CD4-positive, CD25-positive, alpha-beta regulatory T cell (primary cell): ENCODE measurements around the gene AOPEP. TPM values are rescaled to one million over a fixed set of nuclear protein-coding genes. Genes with fewer than 3 reads are reported as not detected.

Experiments
- ATAC-seq, 2 donors: fragments of 150-1000 bp; cut with Tn5 transposase; one replicate each; pipeline ENCODE4 v1.10.0; 2021; ENCODE audit warnings: low read depth in 2 of 2, moderate number of reproducible peaks in 2 of 2, moderate library complexity in 1 of 2
- DNase-seq, 3 donors: peaks; one replicate each; pipeline versions ENCODE4 v3.0.0 to v3.0.0-alpha.2; 2012 to 2022; ENCODE audit warnings: mixed read lengths in 1 of 3
- H3K27ac ChIP-seq: one replicate; pipeline ENCODE4 v1.7.0; 2013; ENCODE audit warnings: mild to moderate bottlenecking, low read length; ENCODE audit not compliant: insufficient read depth, poor library complexity, severe bottlenecking
- H3K27me3 ChIP-seq: one replicate; pipeline ENCODE4 v1.7.0; 2013; ENCODE audit warnings: low read length; ENCODE audit not compliant: control insufficient read depth, insufficient read depth
- H3K36me3 ChIP-seq: one replicate; pipeline ENCODE4 v1.7.0; 2013; ENCODE audit warnings: mild to moderate bottlenecking, low read length, moderate library complexity; ENCODE audit not compliant: control insufficient read depth, insufficient read depth
- H3K4me1 ChIP-seq: 2 replicates; pipeline ENCODE4 v1.7.0; 2013; ENCODE audit warnings: mild to moderate bottlenecking, low read length; ENCODE audit not compliant: insufficient read depth, control insufficient read depth, poor library complexity, severe bottlenecking
- H3K4me3 ChIP-seq: one replicate; pipeline ENCODE4 v1.7.0; 2013; ENCODE audit warnings: low read depth, mild to moderate bottlenecking, low read length, moderate library complexity
- H3K9me3 ChIP-seq, 2 experiments: 1 replicate in 1 of 2; 2 replicates in 1 of 2; pipeline ENCODE4 v1.7.0; 2013; ENCODE audit warnings: low read length in 2 of 2, mild to moderate bottlenecking in 1 of 2, moderate library complexity in 1 of 2; ENCODE audit not compliant: control insufficient read depth in 2 of 2
- H3K27ac Mint-ChIP-seq, 3 donors: one replicate each; pipeline ENCODE4 v1.8.0; 2020 to 2022; ENCODE audit warnings: mild to moderate bottlenecking in 3 of 3, mixed read lengths in 3 of 3, moderate library complexity in 2 of 3
- H3K27me3 Mint-ChIP-seq: one replicate; pipeline ENCODE4 v1.8.0; 2022; ENCODE audit warnings: mild to moderate bottlenecking, mixed read lengths
- H3K36me3 Mint-ChIP-seq: one replicate; pipeline ENCODE4 v1.8.0; 2020; ENCODE audit warnings: mixed read lengths
- H3K4me1 Mint-ChIP-seq, 4 donors: one replicate each; pipeline ENCODE4 v1.8.0; 2020 to 2022; ENCODE audit warnings: mixed read lengths in 4 of 4, mild to moderate bottlenecking in 1 of 4
- H3K4me3 Mint-ChIP-seq, 4 donors: one replicate each; pipeline ENCODE4 v1.8.0; 2020 to 2022; ENCODE audit warnings: mild to moderate bottlenecking in 4 of 4, mixed read lengths in 4 of 4, moderate library complexity in 3 of 4
- H3K9me3 Mint-ChIP-seq, 7 donors: one replicate each; pipeline ENCODE4 v1.8.0; 2020 to 2022; ENCODE audit warnings: mixed read lengths in 7 of 7, mild to moderate bottlenecking in 3 of 7, moderate library complexity in 2 of 7
- polyA plus RNA-seq, 4 donors: library from polyadenylated mRNA; unstranded; fragments of 300-500 nt; fragmentation: Illumina TruSeq; gene quantifications; one replicate each; pipeline ENCODE4 v1.2.3, GENCODE V29; 2021
- total RNA-seq: library from RNA; stranded (reverse); gene quantifications from one replicate; pipeline ENCODE4 v1.2.3, GENCODE V29; 2022

The AOPEP gene
- total and polyA plus RNA-seq, 5 donors from 2014 or later: 4.6 to 12.9 (median 6.4) TPM

DNA sequence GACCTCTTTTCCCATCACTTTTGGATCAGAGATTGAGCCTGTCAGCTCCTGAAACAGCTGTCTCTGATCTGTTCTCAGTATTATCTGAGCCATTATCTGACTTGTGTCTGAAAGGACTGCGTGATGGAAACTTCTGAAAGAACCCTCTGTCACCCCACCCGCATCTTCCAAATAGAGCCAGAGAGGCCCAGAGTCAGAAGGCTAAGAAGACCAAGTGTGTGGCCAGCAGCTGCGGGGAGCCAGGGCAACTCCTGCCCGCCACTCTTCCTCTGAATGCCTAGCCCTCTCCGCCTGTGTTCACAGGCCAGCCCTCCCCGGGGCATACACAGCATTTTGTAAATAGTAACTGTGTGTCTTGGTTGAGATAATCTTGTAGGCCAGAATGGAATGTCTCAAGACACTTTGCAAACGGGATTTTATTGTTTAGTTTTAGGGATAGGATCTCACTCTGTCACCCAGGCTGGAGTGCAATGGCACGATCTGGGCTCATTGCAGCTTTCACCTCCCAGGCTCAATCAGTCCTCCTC is 92.7 kb downstream of the AOPEP start:
- peaks cover 0 to 5% (median 2%) of the 10 kb centered on the region in 4 donors for H3K4me1 Mint-ChIP-seq
- Histone ChIP-seq H3K9me3 (no peaks in the 10 kb centered on the region), H3K36me3 (peaks cover 5% of the 10 kb centered on the region), H3K27me3 (no peaks in the 10 kb centered on the region), H3K4me1 (no peaks in the 10 kb centered on the region), H3K27ac (no peak overlapping the region), H3K4me3 (no peak overlapping the region)
- H3K4me3 Mint-ChIP-seq: no peak overlapping the region
- H3K27ac Mint-ChIP-seq: peak overlapping the region in 1 of 3 donors; percentile 58
- H3K9me3 Mint-ChIP-seq: peaks cover 0 to 2% (median 0%) of the 10 kb centered on the region in 7 donors
- H3K27me3 Mint-ChIP-seq: no peaks in the 10 kb centered on the region
- ATAC-seq: no peak
- peaks cover 35% of the 10 kb centered on the region for H3K36me3 Mint-ChIP-seq
- no peak for DNase-seq

DNA sequence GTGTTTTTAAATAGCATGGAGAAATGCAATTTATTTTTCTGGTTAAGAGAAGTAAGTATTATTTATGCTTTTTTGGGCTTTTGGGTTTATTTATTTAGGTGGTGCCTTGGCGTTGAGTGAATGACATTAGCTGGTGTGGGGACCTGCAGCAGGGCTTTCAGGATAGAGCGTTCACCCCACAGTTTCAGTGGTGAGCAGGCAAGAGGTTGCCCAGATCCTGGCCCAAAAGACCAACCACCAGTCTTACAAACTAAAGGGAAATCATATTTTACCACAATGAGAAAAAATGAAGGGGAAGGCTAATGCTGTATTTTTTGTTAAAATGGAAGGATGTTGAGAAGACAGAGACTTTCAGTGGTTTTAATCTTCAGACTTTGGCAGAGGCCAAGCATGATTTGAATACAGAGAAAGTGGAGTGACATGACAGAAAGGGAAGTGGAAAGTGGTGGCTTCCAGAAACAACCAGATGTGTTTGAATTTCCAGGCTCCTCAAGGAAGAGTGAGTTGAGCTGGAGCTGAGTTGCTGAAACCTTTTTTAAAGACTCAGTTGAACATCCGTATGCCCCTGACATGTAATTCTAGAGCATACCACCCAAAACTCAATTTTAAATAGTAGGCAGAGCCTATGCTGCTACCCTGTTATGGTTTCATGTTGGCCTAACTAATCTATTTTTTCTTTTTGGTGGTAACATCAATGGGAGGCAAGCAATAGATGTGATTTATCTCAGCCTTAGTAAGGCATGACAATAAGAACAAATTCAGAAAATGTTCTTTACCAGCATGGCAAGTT is 94.8 kb downstream of the AOPEP start:
- no peak overlapping the region for H3K27ac ChIP-seq
- Mint-ChIP-seq H3K4me1 (peaks cover 0 to 7% (median 2%) of the 10 kb centered on the region in 4 donors), H3K4me3 (no peak overlapping the region), H3K27me3 (no peaks in the 10 kb centered on the region), H3K27ac (peak overlapping the region in 2 of 3 donors; percentile 37 to 64), H3K9me3 (peaks cover 0 to 2% (median 0%) of the 10 kb centered on the region in 7 donors), H3K36me3 (peaks cover 28% of the 10 kb centered on the region)
- no peaks in the 10 kb centered on the region for H3K9me3 ChIP-seq
- H3K36me3 ChIP-seq: peaks cover 5% of the 10 kb centered on the region
- no peaks in the 10 kb centered on the region for H3K4me1 ChIP-seq
- no peaks in the 10 kb centered on the region for H3K27me3 ChIP-seq
- ATAC-seq (no peak), DNase-seq (no peak)
- H3K4me3 ChIP-seq: no peak overlapping the region

DNA sequence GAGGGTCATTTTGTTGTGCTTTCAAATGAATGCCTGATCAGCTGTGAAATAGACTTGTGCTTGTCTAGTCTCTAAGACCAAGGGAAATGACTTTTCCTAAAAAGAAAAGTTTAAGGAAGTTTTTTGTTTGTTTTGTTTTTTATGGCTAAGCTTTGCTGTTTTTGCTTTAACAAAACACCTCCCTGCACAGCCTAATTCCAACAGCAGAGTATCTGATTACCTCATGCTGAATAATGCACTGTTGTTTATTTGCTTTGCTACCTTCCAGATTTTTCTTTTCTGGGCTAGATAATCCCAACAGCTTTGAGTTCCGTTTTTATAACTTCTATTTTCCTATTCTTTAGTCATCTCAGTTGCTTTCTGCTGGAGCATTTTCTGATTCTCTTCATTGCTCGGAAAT is 95.8 kb downstream of the AOPEP start:
- H3K4me3 Mint-ChIP-seq: no peak overlapping the region
- no peak for ATAC-seq
- no peak overlapping the region for H3K4me3 ChIP-seq
- H3K27ac Mint-ChIP-seq: no peak overlapping the region
- no peaks in the 10 kb centered on the region for H3K9me3 ChIP-seq
- peaks cover 0 to 10% (median 2%) of the 10 kb centered on the region in 4 donors for H3K4me1 Mint-ChIP-seq
- no peaks in the 10 kb centered on the region for H3K27me3 Mint-ChIP-seq
- no peaks in the 10 kb centered on the region for H3K27me3 ChIP-seq
- DNase-seq: no peak
- peaks cover 5% of the 10 kb centered on the region for H3K36me3 ChIP-seq
- H3K36me3 Mint-ChIP-seq: peaks cover 26% of the 10 kb centered on the region
- no peaks in the 10 kb centered on the region for H3K4me1 ChIP-seq
- peaks cover 0 to 3% (median 0%) of the 10 kb centered on the region in 7 donors for H3K9me3 Mint-ChIP-seq
- H3K27ac ChIP-seq: no peak overlapping the region

DNA sequence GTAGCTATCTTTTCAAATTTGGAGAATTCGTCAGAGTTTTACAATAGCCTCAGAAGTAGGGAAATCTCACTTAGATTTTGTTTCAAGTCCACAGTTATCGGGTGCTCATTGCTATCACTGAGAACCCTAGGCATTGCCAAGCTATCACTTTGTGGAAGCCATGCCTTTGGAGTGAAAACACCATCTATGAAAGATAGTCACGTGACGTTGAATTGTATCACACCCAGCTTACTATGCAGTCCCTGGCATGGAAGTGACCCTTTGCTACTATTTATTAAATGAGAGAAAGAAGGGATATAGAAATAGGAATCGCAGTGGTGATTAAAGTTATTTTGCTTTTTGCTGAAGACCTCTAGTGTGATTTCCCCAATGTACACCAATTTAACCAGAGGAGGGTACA is 97.2 kb downstream of the AOPEP start:
- no peak overlapping the region for H3K4me3 Mint-ChIP-seq
- peaks cover 0 to 13% (median 6%) of the 10 kb centered on the region in 4 donors for H3K4me1 Mint-ChIP-seq
- Histone ChIP-seq H3K4me1 (no peaks in the 10 kb centered on the region), H3K27me3 (no peaks in the 10 kb centered on the region), H3K9me3 (no peaks in the 10 kb centered on the region), H3K27ac (no peak overlapping the region), H3K36me3 (no peaks in the 10 kb centered on the region), H3K4me3 (no peak overlapping the region)
- peaks cover 0 to 3% (median 0%) of the 10 kb centered on the region in 7 donors for H3K9me3 Mint-ChIP-seq
- no peaks in the 10 kb centered on the region for H3K27me3 Mint-ChIP-seq
- H3K36me3 Mint-ChIP-seq: peaks cover 19% of the 10 kb centered on the region
- ATAC-seq (no peak), DNase-seq (no peak)
- no peak overlapping the region for H3K27ac Mint-ChIP-seq

DNA sequence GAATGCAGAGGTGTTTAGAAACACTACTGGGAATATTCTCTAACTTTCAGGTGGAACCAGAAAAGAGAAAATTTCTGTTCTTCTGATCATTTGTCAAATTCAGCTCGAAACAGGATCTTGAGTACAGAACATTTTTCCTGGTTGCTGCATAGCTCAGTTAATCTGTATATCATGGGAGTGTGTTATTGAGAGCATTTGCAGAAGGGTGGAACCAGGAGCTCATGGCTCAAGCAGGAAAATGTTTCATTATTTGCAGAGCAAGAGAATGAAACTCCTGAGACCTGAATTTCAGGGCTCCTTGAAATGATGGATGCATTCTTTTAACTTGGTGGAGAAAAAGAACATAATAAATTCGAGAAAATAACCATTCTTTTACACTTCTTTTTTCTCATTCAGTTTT is 97.9 kb downstream of the AOPEP start:
- no peak for ATAC-seq
- H3K27me3 Mint-ChIP-seq: no peaks in the 10 kb centered on the region
- no peak overlapping the region for H3K27ac ChIP-seq
- H3K4me3 ChIP-seq: no peak overlapping the region
- peaks cover 19% of the 10 kb centered on the region for H3K36me3 Mint-ChIP-seq
- no peak overlapping the region for H3K4me3 Mint-ChIP-seq
- no peak for DNase-seq
- H3K4me1 Mint-ChIP-seq: peaks cover 0 to 13% (median 6%) of the 10 kb centered on the region in 4 donors
- peaks cover 0 to 3% (median 0%) of the 10 kb centered on the region in 7 donors for H3K9me3 Mint-ChIP-seq
- no peak overlapping the region for H3K27ac Mint-ChIP-seq
- no peaks in the 10 kb centered on the region for H3K4me1 ChIP-seq
- H3K36me3 ChIP-seq: no peaks in the 10 kb centered on the region
- H3K9me3 ChIP-seq: no peaks in the 10 kb centered on the region
- no peaks in the 10 kb centered on the region for H3K27me3 ChIP-seq

DNA sequence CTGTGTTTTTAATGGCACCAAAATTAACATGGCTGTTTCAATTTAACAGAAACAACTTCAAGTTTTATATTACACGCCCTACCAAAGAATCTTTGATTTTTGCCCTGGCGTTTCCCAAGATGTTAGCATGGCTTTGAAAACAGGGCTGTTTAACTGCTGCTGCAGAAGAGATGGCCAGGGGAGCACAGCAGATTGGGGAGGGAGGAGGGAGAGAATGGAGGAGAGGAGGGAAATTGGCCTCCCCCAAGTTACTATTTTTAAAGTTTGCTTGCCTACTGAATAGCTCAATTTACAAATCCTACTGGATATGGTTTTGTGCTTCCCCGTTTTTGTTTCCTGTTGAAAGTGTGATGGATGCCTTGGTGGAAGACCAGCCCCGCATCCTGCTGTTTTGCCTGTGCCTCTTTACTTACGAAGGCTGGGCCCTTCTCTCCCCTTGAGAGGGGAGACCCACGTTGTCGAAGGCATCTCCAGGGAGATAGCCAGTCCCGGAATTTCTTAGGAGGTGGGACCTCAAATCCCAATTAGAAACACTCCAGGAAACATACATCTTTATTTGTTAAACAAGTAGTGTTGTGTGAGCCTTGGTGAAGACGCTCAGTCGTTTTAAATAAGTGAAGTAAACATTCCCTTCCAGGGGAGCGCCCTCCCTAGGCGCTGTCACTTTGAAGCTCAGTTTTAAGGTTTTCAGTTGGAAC is 98.6 kb downstream of the AOPEP start:
- Histone ChIP-seq H3K4me3 (no peak overlapping the region), H3K4me1 (no peaks in the 10 kb centered on the region), H3K36me3 (no peaks in the 10 kb centered on the region), H3K9me3 (no peaks in the 10 kb centered on the region), H3K27me3 (no peaks in the 10 kb centered on the region), H3K27ac (no peak overlapping the region)
- ATAC-seq: no peak
- Mint-ChIP-seq H3K36me3 (peaks cover 20% of the 10 kb centered on the region), H3K27me3 (no peaks in the 10 kb centered on the region), H3K4me3 (no peak overlapping the region), H3K27ac (no peak overlapping the region), H3K4me1 (peaks cover 0 to 13% (median 6%) of the 10 kb centered on the region in 4 donors), H3K9me3 (peaks cover 0 to 3% (median 0%) of the 10 kb centered on the region in 7 donors)
- DNase-seq: no peak

DNA sequence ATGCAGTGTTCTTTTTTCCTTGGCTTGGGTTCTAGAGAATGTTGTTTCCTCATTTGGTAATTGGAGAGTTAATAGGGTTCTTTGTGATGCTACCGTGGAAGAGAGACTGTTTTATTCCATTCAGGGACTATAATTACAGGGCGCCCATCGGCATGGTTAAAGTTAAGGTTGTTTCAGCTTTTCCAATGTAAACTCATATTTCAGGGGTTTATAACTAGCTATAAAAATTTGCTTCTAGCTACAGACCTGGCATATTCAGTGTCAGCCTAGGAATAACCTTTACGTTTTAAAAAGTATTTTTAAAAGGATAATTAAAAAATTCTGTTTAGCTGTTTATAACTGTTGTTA is 99.1 kb downstream of the AOPEP start:
- peaks cover 0 to 12% (median 6%) of the 10 kb centered on the region in 4 donors for H3K4me1 Mint-ChIP-seq
- H3K9me3 Mint-ChIP-seq: peaks cover 0 to 1% (median 0%) of the 10 kb centered on the region in 7 donors
- H3K27ac Mint-ChIP-seq: no peak overlapping the region
- Histone ChIP-seq H3K4me1 (no peaks in the 10 kb centered on the region), H3K9me3 (no peaks in the 10 kb centered on the region), H3K27ac (no peak overlapping the region), H3K27me3 (no peaks in the 10 kb centered on the region), H3K4me3 (no peak overlapping the region), H3K36me3 (no peaks in the 10 kb centered on the region)
- no peaks in the 10 kb centered on the region for H3K27me3 Mint-ChIP-seq
- ATAC-seq: no peak
- DNase-seq: no peak
- H3K36me3 Mint-ChIP-seq: peaks cover 20% of the 10 kb centered on the region
- H3K4me3 Mint-ChIP-seq: no peak overlapping the region
